Lower leg skin (tissue), 4 donors: ENCODE data around the gene ZFAND3. TPM values are rescaled to one million over a fixed set of nuclear protein-coding genes. Genes with fewer than 3 reads are reported as not detected.

Experiments used
- DNase-seq, 2 donors: peaks; one replicate each; pipeline ENCODE4 v3.0.0-alpha.2; 2019; ENCODE audit warnings: low spot score in 2 of 2
- H3K4me3 ChIP-seq: fragments of 200-600 bp; sonication (generic); 2 replicates; pipeline ENCODE4 v1.5.1; 2017; ENCODE audit warnings: mild to moderate bottlenecking, low read depth; ENCODE audit not compliant: poor library complexity, severe bottlenecking
- CTCF ChIP-seq, 3 donors: fragments of 450-650 bp; IDR thresholded peaks; one replicate each; pipeline ENCODE4 v1.5.1; 2016; ENCODE audit warnings: antibody characterized with exemption in 3 of 3, mild to moderate bottlenecking in 3 of 3, moderate library complexity in 2 of 3
- POLR2A ChIP-seq, 2 donors: fragments of 450-650 bp; IDR thresholded peaks; one replicate each; pipeline ENCODE4 v1.6.1; 2016 to 2017; ENCODE audit warnings: antibody characterized with exemption in 2 of 2, mild to moderate bottlenecking in 1 of 2, moderate library complexity in 1 of 2
- WGBS, 2 donors: methylation state at CpG; one replicate each; pipeline ENCODE4 v1.1.5; 2018; 5-methylcytosine and 5-hydroxymethylcytosine counted together
- intact Hi-C: fragments of 100-400 bp; cut with DNase I; formaldehyde crosslinking; loops from one replicate; pipeline ENCODE4 v1.15.0; 2023; ENCODE audit warnings: low total_unique reads
- total RNA-seq, 4 donors: library from RNA; depleted of rRNA; stranded (reverse); fragments of >200 nt; gene quantifications; one replicate each; pipeline ENCODE4 v1.1.0, GENCODE V29; 2016

The ZFAND3 gene
- total RNA-seq, 4 donors from 2014 or later: 26.3 to 40.8 (median 30.3) TPM

DNA sequence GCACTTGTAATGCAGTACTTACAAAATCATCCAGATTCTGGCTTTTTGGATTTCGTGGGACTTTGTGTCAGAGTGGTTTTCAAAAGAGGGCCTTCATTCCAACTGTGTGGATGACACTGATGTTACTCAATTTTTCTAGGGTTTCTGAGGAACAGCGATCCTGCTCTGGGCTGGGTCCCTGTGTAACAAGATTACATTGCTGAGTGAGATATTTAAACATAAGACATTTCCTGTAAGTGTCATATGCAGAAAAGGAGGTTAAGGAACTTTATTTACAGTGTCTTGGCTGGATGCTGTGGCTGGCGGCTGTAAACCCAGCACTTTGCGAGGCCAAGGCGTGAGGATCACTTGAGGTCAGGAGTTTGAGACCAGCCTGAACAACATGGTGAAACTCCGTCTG lies 6.7 kb downstream of the ZFAND3 start:
- no peak overlapping the region for H3K4me3 ChIP-seq
- intact Hi-C loops: no loop called here
- no peak for TF ChIP-seq POLR2A (IDR thresholded peaks at IDR 0.05)
- TF ChIP-seq CTCF (IDR thresholded peaks at IDR 0.05): no peak
- WGBS, 2 donors: 89 to 93% methylated on average over 6 of the region's 6 CpGs
- DNase-seq: no peak

DNA sequence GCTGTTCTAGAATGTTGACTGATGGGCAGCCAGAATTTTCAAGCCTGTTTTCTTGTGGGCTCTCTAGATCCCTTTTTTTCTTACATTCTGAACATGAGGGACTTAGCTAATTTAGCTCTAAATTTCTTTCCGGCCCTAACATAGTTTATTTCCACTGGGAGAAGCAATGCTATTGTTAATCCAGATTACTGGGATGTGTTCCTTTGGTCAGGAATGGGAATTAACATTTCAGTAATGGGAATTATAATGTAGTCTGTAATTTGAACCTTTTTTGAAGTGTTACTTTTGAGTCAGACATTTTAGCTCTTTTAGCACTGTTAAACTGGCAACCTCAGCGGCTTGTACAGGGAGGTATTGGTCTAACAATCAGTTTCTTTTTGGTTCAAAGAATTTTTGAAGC lies 7.5 kb downstream of the ZFAND3 start:
- intact Hi-C loops: no loop called here
- no peak overlapping the region for H3K4me3 ChIP-seq
- DNase-seq: no peak
- 76 to 84% methylated on average over 2 of the region's 2 CpGs for WGBS, 2 donors
- TF ChIP-seq POLR2A (IDR thresholded peaks at IDR 0.05) (no peak), CTCF (IDR thresholded peaks at IDR 0.05) (no peak)

DNA sequence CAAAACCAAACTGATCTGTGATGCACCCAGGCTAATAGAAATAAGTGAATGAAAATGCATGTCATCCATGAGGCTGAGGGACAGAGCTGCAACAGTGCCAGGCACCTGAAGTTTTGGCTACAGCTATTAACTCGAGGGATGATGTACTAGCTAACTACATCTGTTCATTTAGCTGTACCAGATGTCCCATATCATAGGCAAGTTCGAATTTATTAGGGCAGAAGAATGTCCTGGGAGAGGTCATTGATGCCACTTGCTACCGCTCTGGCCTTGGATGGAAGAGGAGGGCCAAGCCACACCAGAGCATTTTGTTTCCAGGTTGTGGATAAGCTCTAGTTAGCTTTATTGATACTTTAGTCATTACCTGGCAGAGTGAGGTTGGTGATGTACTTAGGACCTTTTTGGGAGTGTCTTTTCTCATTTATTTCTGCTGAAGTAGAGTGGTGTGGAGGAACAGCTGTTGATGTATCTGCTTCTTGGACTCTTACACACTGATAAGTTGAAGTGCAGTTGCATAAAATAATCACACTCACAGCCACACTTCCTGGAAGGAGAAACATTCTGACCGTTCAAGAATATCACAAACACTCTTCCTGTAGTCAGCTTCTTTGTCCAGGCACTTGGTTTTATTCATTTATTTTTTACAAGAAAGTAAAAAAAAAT lies 8.2 kb downstream of the ZFAND3 start:
- intact Hi-C loops: no loop called here

GRCh38 chr6:37830225-37830624 lies 10.7 kb downstream of the ZFAND3 start:
- H3K4me3 ChIP-seq: no peak overlapping the region
- intact Hi-C loops: no loop called here
- TF ChIP-seq CTCF (IDR thresholded peaks at IDR 0.05) (no peak), POLR2A (IDR thresholded peaks at IDR 0.05) (no peak)
- WGBS, 2 donors: 74 to 79% methylated on average over 2 of the region's 2 CpGs
- no peak for DNase-seq

More for the DNA sequence above, 8.2 kb downstream of the ZFAND3 start:
- TF ChIP-seq POLR2A (IDR thresholded peaks at IDR 0.05) (no peak), CTCF (IDR thresholded peaks at IDR 0.05) (no peak)
- 66 to 68% methylated on average over 4 of the region's 4 CpGs for WGBS, 2 donors
- no peak for DNase-seq
- no peak overlapping the region for H3K4me3 ChIP-seq

DNA sequence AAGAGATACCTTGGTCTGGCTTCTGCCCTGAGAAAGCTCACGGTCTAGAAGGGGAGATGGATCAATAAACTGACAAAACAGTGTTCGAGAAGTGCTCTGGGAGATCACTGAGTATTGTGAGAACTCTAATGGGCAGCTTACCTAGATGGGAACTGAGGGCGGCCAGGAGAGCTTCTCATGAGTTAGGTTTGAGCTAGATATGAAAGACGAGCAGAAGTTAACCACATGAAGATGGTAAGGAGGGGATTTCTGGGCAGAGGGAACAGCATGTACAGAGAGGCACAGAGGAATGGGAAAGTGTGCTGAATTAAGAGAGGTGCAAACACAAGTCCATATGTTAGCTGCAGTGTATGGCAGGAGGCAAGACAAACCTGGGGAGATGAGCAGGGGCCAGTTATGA lies 11.9 kb downstream of the ZFAND3 start:
- intact Hi-C loops: no loop called here
- WGBS, 2 donors: 88 to 90% methylated on average over 4 of the region's 4 CpGs
- TF ChIP-seq CTCF (IDR thresholded peaks at IDR 0.05) (no peak), POLR2A (IDR thresholded peaks at IDR 0.05) (no peak)
- no peak for DNase-seq
- no peak overlapping the region for H3K4me3 ChIP-seq

GRCh38 chr6:37835923-37836322 lies 16.4 kb downstream of the ZFAND3 start:
- DNase-seq: no peak
- no peak overlapping the region for H3K4me3 ChIP-seq
- intact Hi-C loops: no loop called here
- WGBS, 2 donors: 95 to 99% methylated on average over 2 of the region's 2 CpGs
- TF ChIP-seq POLR2A (IDR thresholded peaks at IDR 0.05) (no peak), CTCF (IDR thresholded peaks at IDR 0.05) (no peak)
